ENCODE measurements around the gene MYOM1. TPM values are rescaled to one million over a fixed set of nuclear protein-coding genes. Genes with fewer than 3 reads are reported as not detected.

Gene MYOM1
- total and polyA plus RNA-seq, 7 donors = 3.3 to 37.7 (median 17.3) TPM

GRCh38 chr18:3048820-3049349, 170.9 kb downstream of the MYOM1 start:
- WGBS, 2 donors = 88 to 97% methylated on average over 3 of the region's 3 CpGs
- intact Hi-C loops (cut with DNase I) = no loop called here
- Histone ChIP-seq H3K4me1 (peaks cover 0 to 11% (median 3%) of the 10 kb centered on the region in 4 donors), H3K4me3 (no peak overlapping the region), H3K36me3 (no peaks in the 10 kb centered on the region), H3K9me3 (no peaks in the 10 kb centered on the region), H3K27me3 (no peaks in the 10 kb centered on the region), H3K27ac (no peak overlapping the region)
- TF ChIP-seq, protein P1, sequence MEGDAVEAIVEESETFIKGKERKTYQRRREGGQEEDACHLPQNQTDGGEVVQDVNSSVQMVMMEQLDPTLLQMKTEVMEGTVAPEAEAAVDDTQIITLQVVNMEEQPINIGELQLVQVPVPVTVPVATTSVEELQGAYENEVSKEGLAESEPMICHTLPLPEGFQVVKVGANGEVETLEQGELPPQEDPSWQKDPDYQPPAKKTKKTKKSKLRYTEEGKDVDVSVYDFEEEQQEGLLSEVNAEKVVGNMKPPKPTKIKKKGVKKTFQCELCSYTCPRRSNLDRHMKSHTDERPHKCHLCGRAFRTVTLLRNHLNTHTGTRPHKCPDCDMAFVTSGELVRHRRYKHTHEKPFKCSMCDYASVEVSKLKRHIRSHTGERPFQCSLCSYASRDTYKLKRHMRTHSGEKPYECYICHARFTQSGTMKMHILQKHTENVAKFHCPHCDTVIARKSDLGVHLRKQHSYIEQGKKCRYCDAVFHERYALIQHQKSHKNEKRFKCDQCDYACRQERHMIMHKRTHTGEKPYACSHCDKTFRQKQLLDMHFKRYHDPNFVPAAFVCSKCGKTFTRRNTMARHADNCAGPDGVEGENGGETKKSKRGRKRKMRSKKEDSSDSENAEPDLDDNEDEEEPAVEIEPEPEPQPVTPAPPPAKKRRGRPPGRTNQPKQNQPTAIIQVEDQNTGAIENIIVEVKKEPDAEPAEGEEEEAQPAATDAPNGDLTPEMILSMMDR (IDR thresholded peaks at IDR 0.05) = no peak
- no peak for TF ChIP-seq EP300 (IDR thresholded peaks at IDR 0.05)
- TF ChIP-seq POLR2AphosphoS5 (IDR thresholded peaks at IDR 0.05) = no peak
- no peak for TF ChIP-seq POLR2A (IDR thresholded peaks at IDR 0.05)
- no peak for DNase-seq

- Histone ChIP-seq H3K27me3 (no peaks in the 10 kb centered on the region), H3K4me3 (no peak overlapping the region), H3K36me3 (no peaks in the 10 kb centered on the region), H3K27ac (no peak overlapping the region), H3K9me3 (no peaks in the 10 kb centered on the region), H3K4me1 (peaks cover 0 to 11% (median 3%) of the 10 kb centered on the region in 4 donors)
- TF ChIP-seq POLR2A (IDR thresholded peaks at IDR 0.05) (no peak), EP300 (IDR thresholded peaks at IDR 0.05) (no peak), POLR2AphosphoS5 (IDR thresholded peaks at IDR 0.05) (no peak)
- TF ChIP-seq, protein P1 (IDR thresholded peaks at IDR 0.05) = no peak
- DNase-seq = no peak
- 40 to 82% methylated on average over 6 of the region's 6 CpGs for WGBS, 2 donors
- intact Hi-C loops (cut with DNase I) = no loop called here
Measured at GRCh38 chr18:3048121-3048520, 171.6 kb downstream of the MYOM1 start.

DNA sequence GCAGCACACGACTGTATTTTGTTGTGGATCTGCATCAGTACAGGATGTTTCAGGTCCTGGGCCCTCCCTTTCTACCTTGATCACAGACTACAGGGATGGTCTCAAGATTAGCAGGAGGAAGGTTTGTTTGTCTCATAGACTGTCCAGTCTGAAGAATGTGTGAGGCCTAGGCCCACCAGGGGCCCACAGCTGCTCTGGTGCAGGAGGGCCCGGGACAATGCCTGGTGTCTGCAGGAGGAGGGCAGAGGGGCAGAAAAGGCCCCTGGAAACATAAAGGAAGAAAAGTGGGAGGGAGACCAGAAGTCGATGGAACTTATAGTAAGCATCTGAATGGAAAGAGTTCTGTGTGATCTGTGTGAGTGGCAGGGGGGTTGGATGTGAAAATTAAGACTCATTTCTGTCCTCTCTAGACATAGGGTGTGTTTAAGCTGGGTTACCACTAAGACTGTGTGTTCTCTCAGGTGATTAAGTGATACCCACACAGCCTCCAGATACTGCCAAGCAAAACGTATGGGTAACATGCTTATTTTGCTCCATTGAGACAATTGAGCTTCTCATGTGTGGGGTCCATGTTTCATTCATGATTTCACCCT, 173.5 kb downstream of the MYOM1 start:
- H3K27me3 ChIP-seq = no peaks in the 10 kb centered on the region
- DNase-seq = no peak
- no peaks in the 10 kb centered on the region for H3K9me3 ChIP-seq
- intact Hi-C loops (cut with DNase I) = no loop called here
- no peaks in the 10 kb centered on the region for H3K36me3 ChIP-seq
- no peak for TF ChIP-seq POLR2AphosphoS5 (IDR thresholded peaks at IDR 0.05)
- TF ChIP-seq POLR2A (IDR thresholded peaks at IDR 0.05) = no peak
- TF ChIP-seq, protein P1 (IDR thresholded peaks at IDR 0.05) = no peak
- no peak for TF ChIP-seq EP300 (IDR thresholded peaks at IDR 0.05)
- H3K27ac ChIP-seq = no peak overlapping the region
- no peak overlapping the region for H3K4me3 ChIP-seq
- 71 to 85% methylated on average over 4 of the region's 4 CpGs for WGBS, 2 donors
- peaks cover 0 to 11% (median 3%) of the 10 kb centered on the region in 4 donors for H3K4me1 ChIP-seq

DNA sequence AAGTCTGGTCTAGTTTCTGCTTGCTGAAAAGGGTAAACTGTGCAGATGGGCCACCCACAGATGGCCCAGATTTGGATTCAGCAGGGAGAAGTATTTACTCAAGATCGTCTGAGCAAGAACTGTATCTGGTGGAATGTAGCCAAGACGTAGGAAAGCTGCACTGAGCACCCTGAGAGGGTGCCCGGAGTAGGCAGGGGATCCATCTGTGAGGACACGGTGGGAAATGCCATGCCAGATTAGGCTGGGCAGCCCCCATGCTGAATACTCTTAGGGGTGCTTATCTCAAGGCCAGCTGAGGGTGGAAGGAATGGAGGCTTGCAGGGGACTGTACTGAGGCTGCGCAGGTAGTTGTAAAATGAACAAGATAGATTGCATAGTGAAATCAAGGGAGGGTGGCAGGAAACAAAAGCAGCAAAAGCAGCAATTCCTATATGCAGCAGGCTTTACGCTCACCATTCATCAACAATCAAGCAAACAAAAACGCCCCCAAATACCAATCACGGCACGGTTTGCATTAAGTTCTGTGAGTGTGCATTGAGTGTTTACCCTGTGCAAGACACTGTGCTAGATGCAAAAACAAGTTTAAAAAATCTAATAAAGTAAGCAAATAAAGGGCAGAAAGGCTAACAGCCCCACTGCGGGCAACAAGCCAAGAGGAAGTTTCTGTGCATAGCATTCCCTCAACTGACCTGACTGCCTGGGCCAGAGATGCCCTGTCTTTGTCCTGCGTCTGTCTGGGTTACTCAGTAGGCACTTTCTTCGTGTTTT, 174.7 kb downstream of the MYOM1 start:
- TF ChIP-seq POLR2AphosphoS5 (IDR thresholded peaks at IDR 0.05) (no peak), EP300 (IDR thresholded peaks at IDR 0.05) (no peak), POLR2A (IDR thresholded peaks at IDR 0.05) (no peak)
- TF ChIP-seq, protein P1 (IDR thresholded peaks at IDR 0.05) = no peak
- intact Hi-C loops (cut with DNase I) = no loop called here

More for the DNA sequence above, 174.7 kb downstream of the MYOM1 start:
- no peak for DNase-seq
- Histone ChIP-seq H3K27me3 (no peaks in the 10 kb centered on the region), H3K4me3 (no peak overlapping the region), H3K36me3 (no peaks in the 10 kb centered on the region), H3K9me3 (no peaks in the 10 kb centered on the region), H3K27ac (no peak overlapping the region), H3K4me1 (peaks cover 0 to 11% (median 3%) of the 10 kb centered on the region in 4 donors)
- WGBS, 2 donors = 9 to 29% methylated on average over 12 of the region's 12 CpGs

Measured in sigmoid colon (tissue), 7 donors.